Fibroblast of villous mesenchyme (primary cell): ENCODE measurements around the gene COL11A2. TPM values are rescaled to one million over a fixed set of nuclear protein-coding genes. Genes with fewer than 3 reads are reported as not detected.

Experiments
- DNase-seq: peaks from one replicate; pipeline ENCODE4 v3.0.0-alpha.2; 2010; ENCODE audit warnings: low read depth
- H3K4me3 ChIP-seq: 2 replicates; pipeline ENCODE4 v1.5.1; 2011; ENCODE audit warnings: low read depth, mild to moderate bottlenecking, low read length
- CTCF ChIP-seq: IDR thresholded peaks from 2 replicates; pipeline ENCODE4 v1.5.1; 2012; ENCODE audit warnings: low read depth, mild to moderate bottlenecking, low read length; ENCODE audit not compliant: insufficient read depth
- total RNA-seq: library from RNA; depleted of rRNA; stranded (reverse); fragments of >200 nt; gene quantifications from 2 replicates; pipeline ENCODE4 v1.2.3, GENCODE V29; 2012

The COL11A2 gene
- total RNA-seq, 1 donor: under 0.01 TPM

- H3K4me3 ChIP-seq: peak overlapping the region; percentile 43
- no peak for TF ChIP-seq CTCF
- no peak for DNase-seq
Observed at GRCh38 chr6:33192671-33193602, 670 bp upstream of the COL11A2 start.

DNA sequence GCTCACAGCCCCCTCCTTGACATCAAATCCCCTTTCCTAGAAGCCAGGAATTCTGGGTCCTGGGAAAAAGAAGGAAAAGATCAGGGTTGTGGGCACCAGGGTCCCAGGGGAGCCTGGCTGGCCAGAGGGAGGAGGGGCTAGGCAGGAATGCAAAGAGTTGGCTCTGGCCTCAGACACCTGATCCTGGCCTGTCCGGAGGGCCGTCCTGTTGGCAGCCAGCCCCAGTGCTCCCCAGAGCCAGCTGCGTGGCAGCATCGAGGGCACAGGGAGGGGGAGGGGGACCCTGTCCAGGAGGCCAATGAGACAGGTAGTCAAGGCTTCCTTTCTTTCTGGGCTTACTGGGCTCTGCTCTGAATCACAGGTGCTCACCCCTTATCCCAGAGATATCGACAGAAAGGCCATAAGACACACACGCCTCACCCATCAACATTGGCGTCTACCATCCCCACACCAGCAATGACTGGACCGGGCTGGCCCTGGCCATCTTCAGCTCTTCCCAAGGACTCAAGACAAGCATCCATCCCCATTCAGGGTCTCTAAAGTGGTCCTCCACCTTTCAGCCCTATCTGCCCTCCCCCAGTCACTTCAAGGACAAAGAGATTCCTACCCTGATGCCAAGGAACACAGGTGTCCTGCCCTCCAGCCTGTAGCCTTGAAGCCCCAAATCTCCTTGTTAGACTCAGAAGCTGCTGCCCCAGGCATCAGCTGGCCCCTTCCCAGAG, 723 bp downstream of the COL11A2 start:
- no peak for DNase-seq
- H3K4me3 ChIP-seq: no peak overlapping the region
- TF ChIP-seq CTCF: no peak

GRCh38 chr6:33190504-33191107, 1.7 kb downstream of the COL11A2 start:
- no peak overlapping the region for H3K4me3 ChIP-seq
- no peak for DNase-seq
- TF ChIP-seq CTCF: no peak

GRCh38 chr6:33189625-33190448, 2.4 kb downstream of the COL11A2 start:
- no peak for DNase-seq
- no peak for TF ChIP-seq CTCF
- H3K4me3 ChIP-seq: no peak overlapping the region

DNA sequence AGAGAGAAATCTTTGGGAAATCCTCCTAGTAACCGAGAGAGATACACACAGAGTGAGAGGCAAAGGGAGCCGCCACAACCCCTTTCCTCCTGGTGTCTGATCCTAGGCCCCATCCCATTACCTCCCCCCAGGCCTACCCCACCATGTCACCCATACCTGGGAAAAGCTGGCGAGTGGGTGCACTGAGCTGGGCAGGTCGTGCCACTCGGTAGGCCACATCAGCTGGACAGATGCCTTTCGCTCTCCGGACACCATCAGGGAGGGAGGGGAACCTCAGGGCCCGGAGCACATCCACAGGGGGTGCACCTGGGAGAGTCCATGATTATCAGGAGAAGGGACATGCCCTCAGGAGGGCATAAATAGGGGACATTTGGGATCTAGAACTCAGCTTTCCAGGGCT, 3.1 kb downstream of the COL11A2 start:
- TF ChIP-seq CTCF: no peak
- DNase-seq: no peak
- no peak overlapping the region for H3K4me3 ChIP-seq

DNA sequence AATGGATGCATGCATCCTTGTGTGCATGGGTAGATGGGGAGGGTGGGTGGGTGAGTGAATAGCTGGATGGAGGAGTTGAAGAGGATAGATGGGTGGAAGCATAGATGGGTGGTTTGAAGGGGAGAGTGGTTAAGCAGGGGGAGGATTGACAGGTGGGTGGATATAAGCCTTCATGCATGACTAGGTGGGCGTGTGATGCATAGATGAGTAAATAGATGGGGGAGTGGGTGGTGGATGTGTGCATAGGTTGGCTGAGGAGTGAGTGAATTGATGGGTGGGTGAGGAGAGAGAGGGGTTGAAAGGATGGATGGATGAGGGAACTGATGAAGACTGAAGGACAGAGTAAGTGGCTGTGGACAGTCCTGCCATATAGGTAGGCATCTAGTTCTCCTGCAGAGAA, 4.5 kb downstream of the COL11A2 start:
- DNase-seq: no peak
- TF ChIP-seq CTCF: no peak
- H3K4me3 ChIP-seq: no peak overlapping the region
